GM23248 (cell line): ENCODE results near the gene DOP1B.

ENCODE experiments used
- EZH2 ChIP-seq: fragments of 200-600 bp; sonication (generic); IDR thresholded peaks from 2 replicates; pipeline ENCODE4 v1.6.1; 2018; ENCODE audit warnings: antibody characterized with exemption, mild to moderate bottlenecking; ENCODE audit not compliant: insufficient read depth, poor library complexity, severe bottlenecking
- EZH2phosphoT487 ChIP-seq: fragments of 200-600 bp; sonication (generic); IDR thresholded peaks from 2 replicates; pipeline ENCODE4 v1.6.1; 2018; ENCODE audit warnings: antibody characterized with exemption, moderate library complexity, mild to moderate bottlenecking, low read depth; ENCODE audit not compliant: insufficient read depth

- TF ChIP-seq EZH2 = no peak
- TF ChIP-seq EZH2phosphoT487 = no peak
Measured at GRCh38 chr21:36184545-36184944, 27.9 kb downstream of the DOP1B start.
